ENCODE results near the gene KLHL17. TPM values are rescaled to one million over a fixed set of nuclear protein-coding genes. Genes with fewer than 3 reads are reported as not detected.

Gene KLHL17
- total RNA-seq, 1 donor from 2014 or later = 17.0 TPM

- peaks cover 20% of the 10 kb centered on the region for H3K4me1 ChIP-seq
- H3K27me3 ChIP-seq (ENCODE audit: low read depth) = peaks cover 44% of the 10 kb centered on the region
- no peak overlapping the region for H3K27ac ChIP-seq
- no peak overlapping the region for H3K4me3 ChIP-seq
- TF ChIP-seq CTCF (IDR thresholded peaks at IDR 0.05) = no peak
- ATAC-seq (no peak), DNase-seq (no peak)
- peaks cover 4% of the 10 kb centered on the region for H3K9me3 ChIP-seq
- intact Hi-C loops (cut with DNase I) = no loop called here
- H3K36me3 ChIP-seq = no peaks in the 10 kb centered on the region
Observed at GRCh38 chr1:995665-996633, 35.6 kb downstream of the KLHL17 start.

- Histone ChIP-seq H3K36me3 (no peaks in the 10 kb centered on the region), H3K27me3 (ENCODE audit: low read depth) (peaks cover 50% of the 10 kb centered on the region), H3K27ac (no peak overlapping the region), H3K9me3 (peaks cover 2% of the 10 kb centered on the region), H3K4me3 (no peak overlapping the region), H3K4me1 (peaks cover 31% of the 10 kb centered on the region)
- no peak for ATAC-seq
- no peak for TF ChIP-seq CTCF (IDR thresholded peaks at IDR 0.05)
- no peak for DNase-seq
- intact Hi-C loops (cut with DNase I) = no loop called here
Observed at GRCh38 chr1:996851-997712, 36.7 kb downstream of the KLHL17 start.

DNA sequence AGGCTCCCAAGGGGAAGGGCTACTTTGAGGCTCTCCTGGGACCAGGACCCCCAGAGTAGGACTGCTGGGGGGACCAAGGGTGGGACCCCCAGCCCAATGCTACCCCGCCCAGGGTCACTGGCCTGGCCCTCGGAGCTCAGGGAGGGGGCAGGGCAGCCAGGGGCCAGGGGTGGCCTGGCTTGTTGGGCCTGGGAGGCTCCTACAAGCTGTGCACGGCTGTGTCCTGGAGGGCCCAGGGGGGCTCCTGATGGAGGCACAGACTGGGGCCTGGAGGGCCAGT, 37.3 kb downstream of the KLHL17 start:
- DNase-seq (no peak), ATAC-seq (no peak)
- TF ChIP-seq CTCF (IDR thresholded peaks at IDR 0.05) = no peak
- Histone ChIP-seq H3K27ac (no peak overlapping the region), H3K36me3 (no peaks in the 10 kb centered on the region), H3K27me3 (ENCODE audit: low read depth) (peaks cover 51% of the 10 kb centered on the region), H3K4me3 (no peak overlapping the region), H3K9me3 (no peaks in the 10 kb centered on the region), H3K4me1 (peaks cover 32% of the 10 kb centered on the region)
- intact Hi-C loops (cut with DNase I) = no loop called here

GRCh38 chr1:997993-998744, 37.8 kb downstream of the KLHL17 start:
- DNase-seq (no peak), ATAC-seq (no peak)
- H3K4me1 ChIP-seq = peaks cover 32% of the 10 kb centered on the region
- H3K27ac ChIP-seq = no peak overlapping the region
- no peak for TF ChIP-seq CTCF (IDR thresholded peaks at IDR 0.05)
- H3K4me3 ChIP-seq = peak overlapping the region; percentile 68
- H3K36me3 ChIP-seq = no peaks in the 10 kb centered on the region
- H3K9me3 ChIP-seq = no peaks in the 10 kb centered on the region
- intact Hi-C loops (cut with DNase I) = no loop called here
- H3K27me3 ChIP-seq (ENCODE audit: low read depth) = peaks cover 54% of the 10 kb centered on the region

- DNase-seq (no peak), ATAC-seq (no peak)
- no peak overlapping the region for H3K27ac ChIP-seq
Observed at GRCh38 chr1:998745-998994, 38.3 kb downstream of the KLHL17 start.

More at GRCh38 chr1:998745-998994, 38.3 kb downstream of the KLHL17 start:
- Histone ChIP-seq H3K36me3 (no peaks in the 10 kb centered on the region), H3K4me1 (peaks cover 32% of the 10 kb centered on the region), H3K4me3 (peak overlapping the region; percentile 68), H3K27me3 (ENCODE audit: low read depth) (peaks cover 54% of the 10 kb centered on the region), H3K9me3 (no peaks in the 10 kb centered on the region)
- no peak for TF ChIP-seq CTCF (IDR thresholded peaks at IDR 0.05)
- intact Hi-C loops (cut with DNase I) = no loop called here
